GM13976 (cell line): ENCODE measurements around the gene HUWE1.

Source experiments
- DNase-seq: peaks from one replicate; pipeline ENCODE4 v3.0.0; 2012; ENCODE audit warnings: low spot score
- in situ Hi-C: fragments of 300-500 bp; cut with MboI; formaldehyde crosslinking; loops from one replicate; pipeline ENCODE4 v1.12.0; 2022; ENCODE audit warnings: low sequenced_read_pairs, mixed read lengths, inconsistent platforms; ENCODE audit not compliant: unreplicated experiment
- TF ChIP-seq, protein P1 (sequence below): IDR thresholded peaks from 2 replicates; pipeline ENCODE4 v1.5.1; 2012; ENCODE audit warnings: borderline replicate concordance, mild to moderate bottlenecking; ENCODE audit not compliant: insufficient read depth; ENCODE audit errors: extremely low read depth, missing control alignments, control extremely low read depth

The HUWE1 gene

DNA sequence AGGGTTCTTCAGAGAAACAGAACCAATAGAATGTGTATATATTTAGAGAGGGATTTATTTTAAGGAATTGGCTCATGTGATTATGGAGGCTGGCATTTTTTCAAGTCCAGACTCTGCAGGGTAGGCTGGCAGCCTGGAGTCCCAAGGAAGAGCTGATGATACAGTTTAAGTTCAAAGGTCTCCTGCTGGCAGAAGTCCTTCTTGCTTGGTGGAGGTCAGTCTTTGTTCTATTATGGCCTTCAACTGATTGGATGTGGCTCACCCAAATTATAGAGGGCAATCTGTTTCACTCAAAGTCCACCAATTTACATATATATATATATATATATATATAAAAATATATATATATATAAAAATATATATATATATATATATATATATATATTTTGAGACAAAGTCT is 200.2 kb downstream of the HUWE1 start:
- TF ChIP-seq, protein P1, sequence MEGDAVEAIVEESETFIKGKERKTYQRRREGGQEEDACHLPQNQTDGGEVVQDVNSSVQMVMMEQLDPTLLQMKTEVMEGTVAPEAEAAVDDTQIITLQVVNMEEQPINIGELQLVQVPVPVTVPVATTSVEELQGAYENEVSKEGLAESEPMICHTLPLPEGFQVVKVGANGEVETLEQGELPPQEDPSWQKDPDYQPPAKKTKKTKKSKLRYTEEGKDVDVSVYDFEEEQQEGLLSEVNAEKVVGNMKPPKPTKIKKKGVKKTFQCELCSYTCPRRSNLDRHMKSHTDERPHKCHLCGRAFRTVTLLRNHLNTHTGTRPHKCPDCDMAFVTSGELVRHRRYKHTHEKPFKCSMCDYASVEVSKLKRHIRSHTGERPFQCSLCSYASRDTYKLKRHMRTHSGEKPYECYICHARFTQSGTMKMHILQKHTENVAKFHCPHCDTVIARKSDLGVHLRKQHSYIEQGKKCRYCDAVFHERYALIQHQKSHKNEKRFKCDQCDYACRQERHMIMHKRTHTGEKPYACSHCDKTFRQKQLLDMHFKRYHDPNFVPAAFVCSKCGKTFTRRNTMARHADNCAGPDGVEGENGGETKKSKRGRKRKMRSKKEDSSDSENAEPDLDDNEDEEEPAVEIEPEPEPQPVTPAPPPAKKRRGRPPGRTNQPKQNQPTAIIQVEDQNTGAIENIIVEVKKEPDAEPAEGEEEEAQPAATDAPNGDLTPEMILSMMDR = no peak
- in situ Hi-C loops = no loop called here
- no peak for DNase-seq

DNA sequence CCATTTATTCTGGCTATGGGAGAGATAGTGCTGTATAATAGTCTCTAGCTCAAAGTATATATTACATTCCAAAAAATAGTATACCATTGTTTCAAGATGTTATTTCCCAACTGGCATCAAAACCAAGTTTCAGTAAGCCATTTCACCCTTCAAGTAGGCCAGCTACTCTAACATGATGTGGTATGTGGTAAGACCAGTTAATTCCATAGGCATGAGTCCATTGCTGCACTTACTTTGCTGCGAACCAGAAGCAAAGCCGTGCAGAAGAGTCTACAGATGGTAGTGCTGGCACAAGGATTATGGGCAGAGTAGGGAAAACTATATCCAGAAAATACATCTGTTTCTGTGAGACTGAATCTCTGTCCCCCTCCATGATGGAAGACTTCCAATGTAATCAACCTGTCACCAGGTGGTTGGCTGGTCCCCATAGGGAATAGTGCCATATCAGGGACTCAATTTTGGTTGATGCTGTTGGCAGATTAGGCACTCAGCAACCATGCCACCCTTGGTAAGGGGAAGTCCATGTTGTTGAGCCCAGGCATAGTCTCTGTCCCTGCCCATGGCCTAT is 202.6 kb downstream of the HUWE1 start:
- TF ChIP-seq, protein P1 = no peak
- DNase-seq = no peak
- in situ Hi-C loops = no loop called here

DNA sequence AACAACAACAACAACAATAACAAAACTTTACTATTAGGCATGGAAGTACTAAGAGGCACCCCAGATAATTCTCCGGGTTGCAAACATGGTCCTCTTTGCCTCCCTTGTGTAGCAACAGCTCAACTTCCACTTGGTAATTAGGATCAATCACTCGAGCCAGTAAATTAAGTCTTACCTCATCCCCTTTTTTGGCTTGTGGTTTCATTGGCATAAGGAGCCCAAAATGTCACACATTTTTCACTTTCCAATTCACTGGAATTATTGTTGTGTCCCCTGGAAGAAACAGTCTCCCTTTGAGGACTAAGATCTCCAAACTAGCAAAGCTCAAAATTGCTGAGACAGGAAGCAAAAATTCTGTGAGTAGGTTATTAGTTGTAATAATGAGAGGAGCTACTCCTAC is 203.1 kb downstream of the HUWE1 start:
- TF ChIP-seq, protein P1 = no peak
- in situ Hi-C loops = no loop called here
- DNase-seq = no peak
